ENCODE data around the gene TMEM169. TPM values are rescaled to one million over a fixed set of nuclear protein-coding genes. Genes with fewer than 3 reads are reported as not detected.

The TMEM169 gene
- total and polyA plus RNA-seq, 2 of the 4 experiments (the other 2 are of a cell fraction): 0.15 to 0.54 TPM

GRCh38 chr2:216108967-216109921 lies 27.5 kb downstream of the TMEM169 start, which contains the start of gene XRCC5:
XRCC5 (plus strand) TSS chr2:216109348; CDS start chr2:216109437, 89 bp downstream.
- H3K23ac ChIP-seq (ENCODE audit: low read depth, low read length): peak within 1 kb of the TSS; percentile 83
- ChIA-PET POLR2A (ENCODE audit: unreplicated experiment) (interaction anchor here (0.6 to 1.0 kb wide), 2 partner anchors 263 to 1699 kb away, joined by 5 to 7 read pairs; partner anchors contain the start of genes MARCHF4 and VWC2L), CTCF (interaction anchor here (0.6 to 0.9 kb wide), 3 partner anchors 66 to 311 kb away, joined by 3 to 4 read pairs (median 3); no protein-coding TSS in a partner anchor)
- H2AK9ac ChIP-seq (replicated peaks; ENCODE audit: low read depth, low read length, poor library complexity): peak within 1 kb of the TSS; percentile 93
- DNase-seq: peak; percentile 96
- no peaks in the 10 kb centered on the region for H3K9me1 ChIP-seq (ENCODE audit: insufficient read depth, low read length)
- TF ChIP-seq CHD1 (IDR thresholded peaks at IDR 0.05; ENCODE audit: low read depth, low read length) (0 out of 2 replicates have a peak, but pooled peaks have one; percentile 75), ELK1 (IDR thresholded peaks at IDR 0.05; ENCODE audit: borderline replicate concordance, low read depth, low read length) (0 out of 2 replicates have a peak, but pooled peaks have one; percentile 29), CEBPB (IDR thresholded peaks at IDR 0.05; ENCODE audit: low read depth, low read length) (peak; percentile 99), POLR2A (IDR thresholded peaks at IDR 0.05; ENCODE audit: low read depth, low read length) (peak; percentile 91), CTCF (conservative IDR thresholded peaks at IDR 0.05; ENCODE audit: low read depth, low read length) (no peak), MAZ (IDR thresholded peaks at IDR 0.05; ENCODE audit: borderline replicate concordance, low read depth, low read length) (0 out of 2 replicates have a peak, but pooled peaks have one; percentile 38), MXI1 (IDR thresholded peaks at IDR 0.05; ENCODE audit: borderline replicate concordance, low read depth, low read length) (peak; percentile 44; the same call in 1 of the 2 replicates), RFX5 (IDR thresholded peaks at IDR 0.05; ENCODE audit: low read depth, low read length) (no peak), FOS (IDR thresholded peaks at IDR 0.05; ENCODE audit: low read depth, low read length) (no peak)
- H3K56ac ChIP-seq (ENCODE audit: extremely low read depth, insufficient read depth, low read length): peak within 1 kb of the TSS; percentile 80
- BruUV-seq (replicated peaks): no TSS peak
- intact Hi-C loops (cut with micrococcal nuclease): loop anchor here (2.0 kb wide), 1 partner anchor 76 kb away; no protein-coding TSS in a partner anchor
- peak within 1 kb of the TSS; percentile 17 for H3K18ac ChIP-seq (ENCODE audit: low read depth, low read length)
- H3K79me1 ChIP-seq (ENCODE audit: low read depth in 1 of 2, low read length in 2 of 2): peaks cover 0 to 20% of the 10 kb centered on the region in 2 experiments; a peak in 3 of 4 replicates
- peaks cover 2% of the 10 kb centered on the region for H3K4me1 ChIP-seq (ENCODE audit: control insufficient read depth, insufficient read depth, low read length)
- H3K4me3 ChIP-seq (ENCODE audit: insufficient read depth, low read depth, low read length): peak within 1 kb of the TSS; percentile 71
- H4K20me1 ChIP-seq (ENCODE audit: insufficient read depth, low read length): peaks cover 7% of the 10 kb centered on the region
- H2BK15ac ChIP-seq (ENCODE audit: low read depth, low read length): 0 out of 3 replicates have a peak within 1 kb of the TSS, but pooled peaks have one; percentile 0
- dilution Hi-C loops (cut with HindIII; ENCODE audit: low sequenced_read_pairs, unreplicated experiment): no loop called here
- peak within 1 kb of the TSS; percentile 95 for H3K14ac ChIP-seq (replicated peaks; ENCODE audit: low read depth, low read length)
- peak within 1 kb of the TSS; percentile 91 for H3K9ac ChIP-seq (ENCODE audit: low read depth, low read length)
- peaks cover 14% of the 10 kb centered on the region for H3K36me3 ChIP-seq (ENCODE audit: control insufficient read depth, insufficient read depth, low read length)
- H2AK5ac ChIP-seq (ENCODE audit: low read depth, low read length): peak within 1 kb of the TSS; percentile 84
- 0% methylated on average over 44 of the region's 57 CpGs; no CpG with 5 or more reads in 1 of the 2 experiments for WGBS, 2 experiments (ENCODE audit: extremely low coverage in 2 of 2, insufficient read length in 1 of 2)
- H3K4ac ChIP-seq (ENCODE audit: low read depth, low read length): peak within 1 kb of the TSS; percentile 94
- in situ Hi-C loops (cut with MboI; ENCODE audit: low sequenced_read_pairs): no loop called here
- peak; percentile 86 for ATAC-seq (ENCODE audit: low read depth)
- H2BK120ac ChIP-seq (ENCODE audit: low read depth, low read length): peak within 1 kb of the TSS; percentile 15; the same call in 1 of the 2 replicates
- H3K27me3 ChIP-seq (ENCODE audit: control insufficient read depth, insufficient read depth, low read length): no peaks in the 10 kb centered on the region
- peak within 1 kb of the TSS; percentile 82 for H2AFZ ChIP-seq (replicated peaks; ENCODE audit: low read length, poor library complexity)
- H2BK5ac ChIP-seq (ENCODE audit: low read depth, low read length, poor library complexity, severe bottlenecking): peak within 1 kb of the TSS; percentile 72
- H4K5ac ChIP-seq (ENCODE audit: low read depth, low read length): peak within 1 kb of the TSS; percentile 90
- peak within 1 kb of the TSS; percentile 99 for H3K4me2 ChIP-seq (ENCODE audit: low read depth, low read length)
- H2BK20ac ChIP-seq (ENCODE audit: low read depth, low read length): no peak within 1 kb of the TSS
- H3K27ac ChIP-seq (ENCODE audit: insufficient read depth, low read length): peak within 1 kb of the TSS; percentile 87
- H3K9me3 ChIP-seq (ENCODE audit: control insufficient read depth, insufficient read depth, low read length): no peaks in the 10 kb centered on the region
- H4K8ac ChIP-seq (ENCODE audit: low read depth in 2 of 2, low read length in 2 of 2): peak within 1 kb of the TSS; percentile 92 to 95
- H4K91ac ChIP-seq (ENCODE audit: insufficient read depth, low read depth, low read length): peak within 1 kb of the TSS; percentile 91
